A549 (cell line): ENCODE results near the gene CYP2U1.
"Not testable (repeated sequence)": the region's sequence is repeated elsewhere in the genome, so short reads cannot be mapped to it uniquely, and the experiment has no call there.

Experiments
- EP300 ChIP-seq, 2 experiments: fragments of >200 bp; sonication (Bioruptor Twin); formaldehyde crosslinking; IDR thresholded peaks; 2 replicates in 1 of 2; 3 replicates in 1 of 2; pipeline ENCODE4 v1.6.1; 2016 to 2017
- MYC ChIP-seq: IDR thresholded peaks from 2 replicates; pipeline ENCODE4 v1.6.1; 2012; ENCODE audit warnings: mild to moderate bottlenecking, inconsistent platforms, low read length, improper control_type of control experiment, borderline replicate concordance
- POLR2A ChIP-seq: IDR thresholded peaks from 2 replicates; pipeline ENCODE4 v1.6.1; 2012; ENCODE audit warnings: mild to moderate bottlenecking, low read length
- RAD21 ChIP-seq, 2 experiments: fragments of >200 bp in 1 of 2; sonication (Bioruptor Twin) in 1 of 2; formaldehyde crosslinking in 1 of 2; IDR thresholded peaks in 1 of 2; conservative IDR thresholded peaks in 1 of 2; 2 replicates in 1 of 2; 3 replicates in 1 of 2; pipeline ENCODE4 v1.6.1; 2012 to 2018; ENCODE audit warnings: inconsistent platforms in 1 of 2
- ZFP36 ChIP-seq: fragments of 450-650 bp; IDR thresholded peaks from 2 replicates; pipeline ENCODE4 v1.6.1; 2014; ENCODE audit warnings: borderline replicate concordance; ENCODE audit not compliant: partially characterized antibody
- ZNF302 ChIP-seq: fragments of 250-450 bp; sonication (Bioruptor Pico); IDR thresholded peaks from 2 replicates; pipeline ENCODE4 v1.9.0; 2021; ENCODE audit warnings: inconsistent platforms, mild to moderate bottlenecking, moderate library complexity
- TF ChIP-seq, protein P1 (sequence below): fragments of >200 bp; sonication (Bioruptor Twin); formaldehyde crosslinking; IDR thresholded peaks from 3 replicates; pipeline ENCODE4 v1.5.1; 2016

DNA sequence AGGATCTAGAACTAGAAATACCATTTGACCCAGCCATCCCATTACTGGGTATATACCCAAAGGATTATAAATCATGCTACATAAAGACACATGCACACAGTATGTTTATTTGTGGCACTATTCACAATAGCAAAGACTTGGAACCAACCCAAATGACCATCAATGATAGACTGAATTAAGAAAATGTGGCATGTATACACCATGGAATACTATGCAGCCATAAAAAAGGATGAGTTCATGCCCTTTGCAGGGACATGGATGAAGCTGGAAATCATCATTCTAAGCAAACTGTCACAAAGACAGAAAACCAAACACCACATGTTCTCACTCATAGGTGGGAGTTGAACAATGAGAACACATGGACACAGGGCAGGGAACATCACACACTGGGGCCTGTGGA is 5.6 kb upstream of the CYP2U1 start:
- TF ChIP-seq, protein P1, sequence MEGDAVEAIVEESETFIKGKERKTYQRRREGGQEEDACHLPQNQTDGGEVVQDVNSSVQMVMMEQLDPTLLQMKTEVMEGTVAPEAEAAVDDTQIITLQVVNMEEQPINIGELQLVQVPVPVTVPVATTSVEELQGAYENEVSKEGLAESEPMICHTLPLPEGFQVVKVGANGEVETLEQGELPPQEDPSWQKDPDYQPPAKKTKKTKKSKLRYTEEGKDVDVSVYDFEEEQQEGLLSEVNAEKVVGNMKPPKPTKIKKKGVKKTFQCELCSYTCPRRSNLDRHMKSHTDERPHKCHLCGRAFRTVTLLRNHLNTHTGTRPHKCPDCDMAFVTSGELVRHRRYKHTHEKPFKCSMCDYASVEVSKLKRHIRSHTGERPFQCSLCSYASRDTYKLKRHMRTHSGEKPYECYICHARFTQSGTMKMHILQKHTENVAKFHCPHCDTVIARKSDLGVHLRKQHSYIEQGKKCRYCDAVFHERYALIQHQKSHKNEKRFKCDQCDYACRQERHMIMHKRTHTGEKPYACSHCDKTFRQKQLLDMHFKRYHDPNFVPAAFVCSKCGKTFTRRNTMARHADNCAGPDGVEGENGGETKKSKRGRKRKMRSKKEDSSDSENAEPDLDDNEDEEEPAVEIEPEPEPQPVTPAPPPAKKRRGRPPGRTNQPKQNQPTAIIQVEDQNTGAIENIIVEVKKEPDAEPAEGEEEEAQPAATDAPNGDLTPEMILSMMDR, result not testable (repeated sequence)
- TF ChIP-seq EP300 (IDR thresholded peaks at IDR 0.05); MYC; POLR2A; ZFP36; ZNF302 (CRISPR knock-in tag); RAD21 (conservative IDR thresholded peaks at IDR 0.05 in 1 of 2, IDR thresholded peaks at IDR 0.05 in 1 of 2): not testable (repeated sequence)
